Lower leg skin (tissue), 4 donors: ENCODE data around the gene NAALADL2. TPM values are rescaled to one million over a fixed set of nuclear protein-coding genes. Genes with fewer than 3 reads are reported as not detected.
"Not testable (repeated sequence)": the region's sequence is repeated elsewhere in the genome, so short reads cannot be mapped to it uniquely, and the experiment has no call there.

Experiments
- DNase-seq, 2 donors: peaks; one replicate each; pipeline ENCODE4 v3.0.0-alpha.2; 2019; ENCODE audit warnings: low spot score in 2 of 2
- H3K4me3 ChIP-seq: fragments of 200-600 bp; sonication (generic); 2 replicates; pipeline ENCODE4 v1.5.1; 2017; ENCODE audit warnings: mild to moderate bottlenecking, low read depth; ENCODE audit not compliant: poor library complexity, severe bottlenecking
- POLR2A ChIP-seq, 2 donors: fragments of 450-650 bp; IDR thresholded peaks; one replicate each; pipeline ENCODE4 v1.6.1; 2016 to 2017; ENCODE audit warnings: antibody characterized with exemption in 2 of 2, mild to moderate bottlenecking in 1 of 2, moderate library complexity in 1 of 2
- WGBS, 2 donors: methylation state at CpG; one replicate each; pipeline ENCODE4 v1.1.5; 2018; 5-methylcytosine and 5-hydroxymethylcytosine counted together
- intact Hi-C: fragments of 100-400 bp; cut with DNase I; formaldehyde crosslinking; loops from one replicate; pipeline ENCODE4 v1.15.0; 2023; ENCODE audit warnings: low total_unique reads
- total RNA-seq, 4 donors: library from RNA; depleted of rRNA; stranded (reverse); fragments of >200 nt; gene quantifications; one replicate each; pipeline ENCODE4 v1.1.0, GENCODE V29; 2016
- TF ChIP-seq, protein P1 (sequence below), 3 donors: fragments of 450-650 bp; IDR thresholded peaks; one replicate each; pipeline ENCODE4 v1.5.1; 2016; ENCODE audit warnings: antibody characterized with exemption in 3 of 3, mild to moderate bottlenecking in 3 of 3, moderate library complexity in 2 of 3

The NAALADL2 gene
- total RNA-seq, 4 donors from 2014 or later = 3.6 to 8.1 (median 4.6) TPM

DNA sequence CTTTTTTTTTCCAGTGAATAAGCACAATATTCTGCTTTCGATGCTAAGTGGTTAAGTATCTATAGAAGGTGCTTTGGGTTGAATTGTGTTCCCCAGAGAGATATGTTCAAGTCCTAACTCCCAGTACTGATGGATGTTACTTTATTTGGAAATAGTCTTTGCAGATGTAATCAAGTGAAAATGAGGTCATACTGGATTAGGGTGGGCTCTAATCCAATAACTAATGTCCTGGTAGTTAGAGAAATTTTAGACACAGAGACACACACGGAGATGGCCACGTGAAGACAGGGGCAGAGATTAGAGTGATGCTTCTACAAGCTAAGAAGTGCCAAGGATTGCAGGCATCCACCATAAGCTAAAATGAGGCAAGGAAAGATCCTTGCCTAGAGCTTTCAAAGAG lies 662.3 kb downstream of the NAALADL2 start:
- H3K4me3 ChIP-seq = no peak overlapping the region
- WGBS, 2 donors = 72 to 80% methylated on average over 3 of the region's 3 CpGs
- intact Hi-C loops = no loop called here
- no peak for DNase-seq
- TF ChIP-seq POLR2A (IDR thresholded peaks at IDR 0.05) = no peak
- TF ChIP-seq, protein P1, sequence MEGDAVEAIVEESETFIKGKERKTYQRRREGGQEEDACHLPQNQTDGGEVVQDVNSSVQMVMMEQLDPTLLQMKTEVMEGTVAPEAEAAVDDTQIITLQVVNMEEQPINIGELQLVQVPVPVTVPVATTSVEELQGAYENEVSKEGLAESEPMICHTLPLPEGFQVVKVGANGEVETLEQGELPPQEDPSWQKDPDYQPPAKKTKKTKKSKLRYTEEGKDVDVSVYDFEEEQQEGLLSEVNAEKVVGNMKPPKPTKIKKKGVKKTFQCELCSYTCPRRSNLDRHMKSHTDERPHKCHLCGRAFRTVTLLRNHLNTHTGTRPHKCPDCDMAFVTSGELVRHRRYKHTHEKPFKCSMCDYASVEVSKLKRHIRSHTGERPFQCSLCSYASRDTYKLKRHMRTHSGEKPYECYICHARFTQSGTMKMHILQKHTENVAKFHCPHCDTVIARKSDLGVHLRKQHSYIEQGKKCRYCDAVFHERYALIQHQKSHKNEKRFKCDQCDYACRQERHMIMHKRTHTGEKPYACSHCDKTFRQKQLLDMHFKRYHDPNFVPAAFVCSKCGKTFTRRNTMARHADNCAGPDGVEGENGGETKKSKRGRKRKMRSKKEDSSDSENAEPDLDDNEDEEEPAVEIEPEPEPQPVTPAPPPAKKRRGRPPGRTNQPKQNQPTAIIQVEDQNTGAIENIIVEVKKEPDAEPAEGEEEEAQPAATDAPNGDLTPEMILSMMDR (IDR thresholded peaks at IDR 0.05) = no peak

DNA sequence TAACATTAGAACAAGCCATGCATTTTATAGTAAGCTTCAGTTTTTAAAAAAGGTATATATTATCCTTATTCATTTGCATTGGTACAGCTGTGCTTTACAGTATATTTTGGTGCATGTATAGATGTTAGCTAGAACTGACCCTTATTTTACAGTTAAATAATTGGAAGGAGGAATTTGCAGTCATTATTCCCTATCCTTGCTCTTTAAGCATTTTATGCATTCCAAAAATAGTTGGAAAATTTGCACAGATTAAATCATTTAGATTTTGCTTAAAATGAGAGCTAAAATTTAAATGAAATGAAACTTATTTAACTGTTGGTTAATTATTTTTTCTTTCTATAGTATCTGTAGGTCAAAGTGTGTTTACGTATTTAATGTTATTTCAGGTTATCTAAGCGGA lies 667.1 kb downstream of the NAALADL2 start:
- DNase-seq = no peak
- intact Hi-C loops = no loop called here
- TF ChIP-seq, protein P1 (IDR thresholded peaks at IDR 0.05) = no peak
- TF ChIP-seq POLR2A (IDR thresholded peaks at IDR 0.05) = no peak
- 57 to 68% methylated on average over 2 of the region's 2 CpGs for WGBS, 2 donors
- no peak overlapping the region for H3K4me3 ChIP-seq

DNA sequence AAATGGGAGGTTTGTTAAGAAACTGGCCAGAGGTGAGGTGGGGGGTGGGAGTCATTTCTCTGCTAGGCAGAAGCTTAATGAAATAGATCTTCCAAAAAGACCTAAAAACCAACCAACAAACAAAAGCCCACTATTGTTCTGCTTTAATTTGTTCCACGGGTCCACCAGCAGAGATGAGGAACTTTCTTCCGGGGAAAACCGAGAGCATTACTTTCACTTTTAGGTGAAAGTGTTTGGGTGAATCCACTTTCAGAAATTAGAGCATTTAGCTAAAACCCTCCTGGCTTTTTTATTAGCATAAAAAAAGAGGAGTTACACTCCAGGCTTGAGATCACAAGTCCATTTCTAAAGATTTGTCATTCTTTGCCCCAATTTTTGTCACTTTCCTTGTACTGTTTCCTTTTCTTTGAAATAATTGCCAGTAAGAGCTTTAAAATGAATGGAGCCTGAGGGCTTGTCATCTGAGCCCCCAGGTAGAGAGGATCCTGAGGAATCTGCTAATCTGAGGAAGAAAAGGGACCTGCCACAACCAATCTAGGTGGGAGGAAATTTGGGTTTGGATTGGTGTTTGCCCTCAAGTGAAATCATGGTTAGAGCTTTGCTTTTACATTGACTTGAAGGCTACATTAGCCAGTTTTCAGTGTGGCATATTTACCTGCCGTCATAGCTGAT lies 667.6 kb downstream of the NAALADL2 start:
- TF ChIP-seq, protein P1 (IDR thresholded peaks at IDR 0.05) = no peak
- TF ChIP-seq POLR2A (IDR thresholded peaks at IDR 0.05) = no peak
- intact Hi-C loops = no loop called here
- DNase-seq = no peak
- WGBS, 2 donors = 39 to 42% methylated on average over 4 of the region's 4 CpGs
- H3K4me3 ChIP-seq = no peak overlapping the region

DNA sequence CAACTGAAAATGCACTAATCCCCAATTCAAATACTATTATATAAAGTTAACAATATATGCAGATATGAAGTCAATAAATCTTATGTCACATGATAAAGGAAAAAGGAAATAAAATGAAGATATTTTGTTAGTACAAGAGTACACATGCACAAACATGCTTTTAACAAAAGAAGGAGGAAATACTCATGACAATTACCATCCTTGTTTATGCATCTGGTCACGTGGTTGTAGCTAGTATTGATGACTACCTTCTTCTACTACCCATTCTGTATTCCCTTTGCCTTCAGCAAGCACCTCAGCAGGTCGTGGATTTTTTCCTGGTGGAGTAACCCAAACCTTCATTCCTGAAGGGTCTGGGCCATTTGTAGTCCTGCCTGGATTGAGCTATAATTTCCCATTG lies 669.6 kb downstream of the NAALADL2 start:
- intact Hi-C loops, DNase-seq, H3K4me3 ChIP-seq: not testable (repeated sequence)
- 74 to 82% methylated on average over 2 of the region's 2 CpGs for WGBS, 2 donors

DNA sequence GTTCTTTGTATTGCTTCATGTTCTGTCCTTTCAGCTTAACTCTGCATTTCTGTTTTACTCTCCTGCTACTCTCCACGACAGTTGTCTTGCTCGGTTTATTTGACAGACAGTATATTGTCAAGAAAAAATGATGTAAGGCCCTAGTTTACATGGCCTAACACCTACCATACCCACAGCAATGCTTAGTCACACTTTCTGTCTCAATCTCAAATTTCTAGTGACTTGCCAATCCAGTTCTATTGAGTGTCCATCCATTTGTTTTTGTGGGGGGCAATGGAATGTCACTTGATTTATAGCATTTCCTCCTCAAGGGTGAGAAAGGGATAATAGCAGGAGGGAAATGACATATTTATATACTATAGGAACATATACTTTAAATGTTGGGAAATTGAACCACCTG lies 676.2 kb downstream of the NAALADL2 start:
- no peak for DNase-seq

DNA sequence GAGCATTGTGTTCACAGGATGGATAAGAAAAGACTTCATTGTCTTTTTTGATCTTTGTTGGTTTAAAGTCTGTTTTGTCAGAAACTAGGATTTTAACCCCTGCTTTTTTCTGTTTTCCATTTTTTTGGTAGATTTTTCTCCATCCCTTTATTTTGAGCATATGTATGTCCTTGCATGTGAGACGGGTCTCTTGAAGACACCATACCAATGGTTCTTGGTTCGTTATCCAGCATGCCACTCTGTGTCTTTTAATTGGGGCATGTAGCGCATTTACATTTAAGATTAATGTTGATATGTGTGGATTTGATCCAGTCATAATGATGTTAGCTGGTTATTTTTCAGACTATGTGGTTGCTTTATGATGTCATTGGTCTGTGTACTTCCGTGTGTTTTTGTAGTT lies 687.0 kb downstream of the NAALADL2 start:
- 92 to 98% methylated on average over 4 of the region's 4 CpGs for WGBS, 2 donors
- TF ChIP-seq POLR2A (IDR thresholded peaks at IDR 0.05) = no peak
- TF ChIP-seq, protein P1 (IDR thresholded peaks at IDR 0.05) = no peak
- intact Hi-C loops = no loop called here
- H3K4me3 ChIP-seq = no peak overlapping the region
- DNase-seq = no peak

More for the DNA sequence above, 676.2 kb downstream of the NAALADL2 start:
- TF ChIP-seq, protein P1 (IDR thresholded peaks at IDR 0.05) = no peak
- intact Hi-C loops = no loop called here
- 74% methylated on average over 2 of the region's 2 CpGs for WGBS, 2 donors
- no peak overlapping the region for H3K4me3 ChIP-seq
